ENCODE data around the gene SLC4A9.

Gene SLC4A9

GRCh38 chr5:140363631-140364471, 3.9 kb downstream of the SLC4A9 start:
- no peak for DNase-seq

GRCh38 chr5:140364472-140364765, 4.4 kb downstream of the SLC4A9 start:
- DNase-seq: no peak

DNA sequence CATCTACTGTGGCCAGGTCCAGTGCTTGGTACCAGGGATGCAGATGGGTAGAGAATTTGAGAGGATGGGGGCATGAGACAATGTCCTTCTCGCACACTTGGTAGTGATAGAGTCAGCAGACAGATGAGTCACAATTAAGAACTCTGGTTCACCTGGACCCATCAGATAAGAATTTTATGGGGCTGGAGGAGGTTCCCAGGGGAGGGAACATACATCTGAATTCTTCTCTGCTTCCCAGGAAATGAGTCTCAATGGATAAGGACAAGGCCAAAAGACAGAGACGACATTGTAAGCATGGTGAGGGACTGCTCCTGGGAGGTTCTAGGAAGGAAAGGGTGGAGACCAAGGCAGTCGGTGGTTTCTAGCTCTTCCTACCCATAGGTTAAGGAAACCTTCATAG, 5.3 kb downstream of the SLC4A9 start:
- DNase-seq: no peak

DNA sequence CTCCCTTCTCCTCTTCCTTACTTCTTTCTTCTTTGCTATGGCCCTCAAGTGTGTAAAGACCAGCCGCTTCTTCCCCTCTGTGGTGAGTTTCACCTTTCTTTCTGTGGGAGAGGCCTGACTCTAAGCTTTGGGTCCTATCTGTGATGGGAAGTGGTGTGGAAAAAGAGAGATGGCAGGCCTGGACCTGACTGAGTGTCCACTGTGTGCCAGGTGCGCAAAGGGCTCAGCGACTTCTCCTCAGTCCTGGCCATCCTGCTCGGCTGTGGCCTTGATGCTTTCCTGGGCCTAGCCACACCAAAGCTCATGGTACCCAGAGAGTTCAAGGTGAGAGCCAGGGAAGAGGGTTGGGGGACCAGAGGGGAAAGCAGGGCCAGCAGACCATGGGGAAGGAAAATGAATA, 5.9 kb downstream of the SLC4A9 start:
- no peak for DNase-seq

DNA sequence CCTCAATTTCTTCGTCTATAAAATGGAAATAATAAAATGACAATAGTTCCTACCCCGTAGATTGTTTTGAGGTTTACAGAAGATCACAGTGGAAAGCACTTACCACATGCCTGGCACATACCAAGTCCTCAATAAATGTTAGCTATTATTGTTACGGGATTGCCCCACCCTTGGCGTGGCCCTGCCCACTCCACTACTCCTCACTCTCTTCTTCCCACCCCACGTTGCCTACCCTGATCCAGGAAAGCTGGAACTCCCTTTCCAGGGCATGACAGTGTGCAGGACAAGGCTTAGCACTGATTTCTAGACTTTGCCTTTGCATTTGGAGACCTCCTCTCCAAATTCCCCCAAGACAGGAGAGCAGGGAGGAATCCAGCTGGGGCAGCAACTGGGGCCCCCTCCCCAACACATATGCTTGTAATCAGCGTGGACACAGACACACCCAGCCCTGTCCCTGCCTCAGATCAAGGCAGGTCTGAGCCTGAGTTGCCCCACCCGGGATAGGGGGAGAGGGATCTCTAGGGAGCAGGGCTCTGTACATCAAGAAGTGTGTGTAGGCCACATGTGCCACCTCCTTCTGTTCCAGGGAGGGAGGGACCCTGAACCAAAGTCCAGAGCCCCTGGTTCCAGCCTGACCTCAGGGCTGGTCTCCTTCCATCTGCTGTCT, 6.7 kb downstream of the SLC4A9 start:
- no peak for DNase-seq

DNA sequence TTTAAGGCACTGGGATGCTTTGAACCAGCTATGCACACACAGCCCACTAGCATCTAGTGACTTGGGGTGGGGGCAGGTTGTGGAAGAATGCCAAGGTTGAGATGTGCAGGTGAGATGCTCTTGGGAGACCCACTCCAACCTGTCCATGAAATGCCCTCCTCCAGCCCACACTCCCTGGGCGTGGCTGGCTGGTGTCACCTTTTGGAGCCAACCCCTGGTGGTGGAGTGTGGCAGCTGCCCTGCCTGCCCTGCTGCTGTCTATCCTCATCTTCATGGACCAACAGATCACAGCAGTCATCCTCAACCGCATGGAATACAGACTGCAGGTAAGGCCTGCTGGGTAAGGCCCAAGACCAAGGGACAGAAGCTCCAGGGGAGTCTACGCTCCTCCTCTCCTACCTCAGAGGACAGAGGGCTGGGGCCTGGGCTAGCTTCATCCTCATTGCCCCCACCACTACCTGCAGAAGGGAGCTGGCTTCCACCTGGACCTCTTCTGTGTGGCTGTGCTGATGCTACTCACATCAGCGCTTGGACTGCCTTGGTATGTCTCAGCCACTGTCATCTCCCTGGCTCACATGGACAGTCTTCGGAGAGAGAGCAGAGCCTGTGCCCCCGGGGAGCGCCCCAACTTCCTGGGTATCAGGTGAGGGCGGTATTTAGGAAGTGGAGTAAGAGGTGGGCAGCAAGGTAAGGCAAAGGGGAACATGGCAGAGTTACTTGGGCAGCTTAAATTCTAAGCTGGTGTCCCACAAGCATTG, 7.4 kb downstream of the SLC4A9 start:
- DNase-seq: no peak

GRCh38 chr5:140371356-140372151, 11.6 kb downstream of the SLC4A9 start:
- no peak for DNase-seq

GRCh38 chr5:140372971-140373487, 13.0 kb downstream of the SLC4A9 start:
- no peak for DNase-seq

- no peak for DNase-seq
Measured at GRCh38 chr5:140381351-140381750, 21.4 kb downstream of the SLC4A9 start.

DNA sequence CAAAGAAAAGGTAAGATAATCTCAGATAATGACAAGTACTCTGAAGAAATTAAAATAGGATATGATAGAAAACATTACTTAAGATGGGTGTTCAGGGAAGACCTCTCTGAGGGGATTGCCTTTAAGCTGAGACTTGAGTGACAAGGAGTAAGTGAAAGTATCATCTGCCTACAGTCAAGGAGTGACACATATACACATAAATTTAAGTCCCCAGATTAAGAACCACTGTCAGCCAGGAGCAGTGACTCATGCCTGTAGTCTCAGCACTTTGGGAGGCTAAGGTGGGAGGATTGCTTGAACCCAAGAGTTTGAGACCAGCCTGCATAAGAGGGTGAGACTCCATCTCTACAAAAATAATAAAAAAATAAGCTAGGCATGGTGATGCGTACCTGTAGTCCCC, 22.0 kb downstream of the SLC4A9 start:
- no peak for DNase-seq

DNA sequence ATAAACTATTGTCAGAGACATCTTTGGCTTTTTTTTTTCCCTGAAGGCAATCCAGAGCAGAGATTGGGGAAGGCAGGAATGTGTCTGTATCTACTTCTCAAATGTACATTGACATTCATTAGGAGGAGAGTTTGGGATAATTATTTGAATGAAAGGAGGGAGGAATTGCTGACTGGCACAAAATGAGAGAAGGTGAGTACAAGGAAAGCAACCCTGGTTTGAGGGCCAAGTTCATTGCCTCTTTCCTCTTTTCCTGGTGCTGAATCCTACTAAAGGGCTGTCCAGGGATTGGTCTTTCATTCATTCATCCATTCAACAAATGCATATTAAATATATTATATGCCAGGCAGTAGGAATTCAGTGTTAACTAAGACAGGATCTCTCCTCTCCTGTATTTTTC, 22.9 kb downstream of the SLC4A9 start:
- no peak for DNase-seq

GRCh38 chr5:140383300-140383699, 23.3 kb downstream of the SLC4A9 start:
- no peak for DNase-seq

- no peak for DNase-seq
Measured at GRCh38 chr5:140388052-140388451, 28.1 kb downstream of the SLC4A9 start.

DNA sequence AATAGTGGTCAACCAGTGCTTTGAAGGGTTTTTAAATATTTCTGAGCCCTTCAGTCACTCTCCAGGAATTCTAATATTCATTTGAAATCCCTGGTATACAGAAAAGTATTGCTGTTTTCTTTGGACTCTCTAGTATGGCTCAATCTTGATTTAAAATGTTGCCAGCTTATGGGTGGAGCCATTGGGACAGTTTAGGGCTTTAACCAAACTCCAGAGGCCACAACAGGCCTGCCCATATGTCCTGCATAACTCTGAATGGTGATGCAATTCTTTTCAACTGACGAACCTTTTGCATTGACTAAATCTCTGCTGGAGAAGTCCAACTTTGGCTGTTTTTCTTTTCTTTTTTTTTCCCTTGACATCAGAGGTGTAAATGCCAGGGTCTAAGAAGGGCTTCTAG, 31.3 kb downstream of the SLC4A9 start:
- no peak for DNase-seq

DNA sequence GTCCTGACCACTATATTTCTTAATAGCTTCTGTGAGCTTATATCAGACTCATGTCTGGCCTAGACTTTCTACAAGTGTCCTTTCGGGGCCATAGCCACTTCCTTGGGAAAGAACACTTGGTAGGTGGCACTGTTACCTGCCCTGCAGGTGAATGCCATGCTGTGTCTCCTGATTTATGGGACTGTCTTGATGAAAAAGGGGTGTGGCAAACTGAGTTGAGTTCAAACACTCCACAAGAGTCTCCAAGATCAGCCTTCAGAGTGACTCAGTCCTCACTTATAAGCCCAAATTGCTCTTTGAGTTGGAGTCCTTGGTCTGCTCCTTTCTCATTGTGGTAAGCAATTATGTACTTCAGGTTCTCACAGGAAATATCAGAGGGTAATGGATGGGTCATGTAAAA, 31.7 kb downstream of the SLC4A9 start:
- no peak for DNase-seq

DNA sequence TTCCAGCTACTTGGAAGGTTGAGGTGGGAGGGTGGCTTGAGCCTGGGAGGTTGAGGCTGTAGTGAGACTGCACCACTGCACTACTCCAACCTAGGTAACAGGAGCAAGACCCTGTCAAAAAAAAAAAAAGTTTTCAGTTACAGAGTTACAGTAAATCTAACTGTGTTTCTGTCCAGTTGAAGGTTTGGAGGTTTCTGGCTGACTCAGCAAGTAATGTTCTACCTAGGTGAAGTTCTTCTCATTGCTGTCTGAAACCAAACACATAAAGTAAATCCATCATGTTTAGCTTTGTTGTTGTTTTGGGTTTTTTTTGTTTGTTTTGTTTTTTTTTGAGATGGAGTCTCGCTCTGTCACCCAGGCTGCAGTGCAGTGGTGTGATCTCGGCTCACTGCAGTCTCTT, 33.7 kb downstream of the SLC4A9 start:
- no peak for DNase-seq

GRCh38 chr5:140398379-140398811, 38.4 kb downstream of the SLC4A9 start:
- DNase-seq: no peak

- no peak for DNase-seq
Measured at GRCh38 chr5:140399979-140400729, 40.2 kb downstream of the SLC4A9 start.

DNA sequence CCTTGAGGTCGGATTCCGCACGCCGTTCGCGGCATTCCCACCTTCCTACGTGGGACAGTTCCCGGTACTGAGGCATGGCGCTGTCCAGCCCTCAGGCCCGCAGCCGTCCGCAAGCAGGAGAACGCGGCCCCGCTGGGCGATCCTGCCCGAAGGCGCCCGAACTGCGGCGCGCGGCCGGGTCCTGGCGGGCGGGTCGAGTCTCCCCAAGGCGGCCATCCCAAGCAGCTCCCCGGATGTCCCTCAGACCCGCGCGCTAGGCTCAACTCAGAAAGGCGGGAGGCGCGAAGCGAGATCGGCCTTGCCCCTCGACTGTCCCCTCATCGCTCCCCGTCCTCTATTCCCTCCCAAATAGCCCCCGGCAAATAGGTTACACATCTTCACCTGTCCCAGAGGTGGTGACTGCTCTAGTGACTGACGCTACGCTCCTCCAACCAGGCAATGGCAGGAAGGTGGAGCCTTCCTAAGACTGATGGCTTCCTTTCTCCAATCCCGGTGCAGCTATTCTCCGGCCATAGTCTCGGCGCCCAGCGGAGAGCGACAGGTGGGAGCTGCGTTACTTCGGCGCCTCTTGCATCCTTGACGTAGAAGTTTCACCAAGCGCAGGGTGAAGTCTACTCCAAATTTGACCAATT, 40.9 kb downstream of the SLC4A9 start:
- DNase-seq: peak; percentile 59

DNA sequence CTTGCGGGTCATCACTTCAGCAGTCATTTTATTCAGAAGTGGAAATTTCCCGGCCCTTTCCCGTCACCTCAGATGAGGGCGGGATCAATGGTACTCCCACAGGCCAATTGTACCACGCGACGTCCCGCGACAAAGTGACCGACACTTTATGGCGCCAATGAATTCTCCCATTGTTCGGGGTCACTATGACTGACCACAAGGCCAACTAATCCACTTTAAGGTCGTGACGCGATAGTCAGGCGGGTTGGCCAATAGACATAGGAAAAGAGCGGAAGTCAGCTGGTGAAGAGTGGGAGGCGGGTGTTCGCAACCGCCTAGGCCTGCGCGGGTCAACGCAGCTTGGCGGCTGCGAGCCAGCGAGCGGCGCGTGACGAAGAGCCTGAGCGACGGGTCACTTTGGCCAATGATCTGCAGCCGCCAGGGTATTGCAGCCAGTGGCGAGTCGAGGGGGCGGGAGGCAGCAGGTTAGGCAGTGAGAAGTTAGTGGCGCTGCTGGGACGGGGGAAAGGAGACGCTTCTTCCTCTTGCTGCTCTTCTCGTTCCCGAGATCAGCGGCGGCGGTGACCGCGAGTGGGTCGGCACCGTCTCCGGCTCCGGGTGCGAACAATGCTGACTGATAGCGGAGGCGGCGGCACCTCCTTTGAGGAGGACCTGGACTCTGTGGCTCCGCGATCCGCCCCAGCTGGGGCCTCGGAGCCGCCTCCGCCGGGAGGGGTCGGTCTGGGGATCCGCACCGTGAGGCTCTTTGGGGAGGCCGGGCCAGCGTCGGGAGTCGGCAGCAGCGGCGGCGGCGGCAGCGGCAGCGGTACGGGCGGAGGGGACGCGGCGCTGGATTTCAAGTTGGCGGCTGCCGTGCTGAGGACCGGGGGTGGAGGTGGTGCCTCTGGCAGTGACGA, 41.6 kb downstream of the SLC4A9 start, which contains the start of gene ANKHD1:
Gene ANKHD1 (plus strand): TSS at position 472 of the 896 bp plus-strand sequence. CDS start 135 bp downstream, at position 607.
- DNase-seq: peak; percentile 81
